ENCODE results near the gene E2F8. TPM values are rescaled to one million over a fixed set of nuclear protein-coding genes. Genes with fewer than 3 reads are reported as not detected.

The E2F8 gene
- total RNA-seq, 1 experiment from 2014 or later = 18.4 TPM

- ChIA-PET POLR2A (no interaction called here), RAD21 (ENCODE audit: low non-redundant PET in 1 of 2, low total read pairs in 2 of 2, uncharacterized antibody in 2 of 2, unreplicated experiment in 2 of 2) (no interaction called here), CTCF (no interaction called here)
- H3K4me1 ChIP-seq (ENCODE audit: control insufficient read depth in 1 of 2, insufficient read depth in 2 of 2, low read length in 2 of 2) = peaks cover 0 to 7% of the 10 kb centered on the region in 2 experiments; a peak in 2 of 4 replicates
- no peak for TF ChIP-seq TCF7L2 (IDR thresholded peaks at IDR 0.05; ENCODE audit: borderline replicate concordance, extremely low read depth, insufficient read depth, insufficient read length)
- TF ChIP-seq EZH2phosphoT487 (IDR thresholded peaks at IDR 0.05; ENCODE audit: borderline replicate concordance) = no peak
- no peak for TF ChIP-seq CTCF (IDR thresholded peaks at IDR 0.05 in 2 of 3, conservative IDR thresholded peaks at IDR 0.05 in 1 of 3; ENCODE audit: borderline replicate concordance in 1 of 3, insufficient read depth in 1 of 3, low read depth in 2 of 3, low read length in 2 of 3)
- DNase-seq (ENCODE audit: low read depth, low spot score) (no peak), ATAC-seq (no peak)
- H3K27ac ChIP-seq (ENCODE audit: low read depth, low read length) = no peak overlapping the region
- no peak overlapping the region for H3K9ac ChIP-seq (ENCODE audit: low read length)
- intact Hi-C loops (cut with micrococcal nuclease) = no loop called here
- H2AFZ ChIP-seq (ENCODE audit: low read depth, low read length, poor library complexity, severe bottlenecking) = no peak overlapping the region
- no peaks in the 10 kb centered on the region for H4K20me1 ChIP-seq (ENCODE audit: insufficient read depth)
- H3K4me3 ChIP-seq (replicated peaks in 1 of 2; ENCODE audit: low read depth in 1 of 2, low read length in 2 of 2) = no peak overlapping the region
- no peaks in the 10 kb centered on the region for H3K36me3 ChIP-seq (ENCODE audit: control insufficient read depth in 1 of 2, insufficient read depth in 2 of 2, low read length in 2 of 2)
- H3K79me2 ChIP-seq (ENCODE audit: insufficient read depth, low read length) = no peaks in the 10 kb centered on the region
- no peaks in the 10 kb centered on the region for H3K27me3 ChIP-seq (ENCODE audit: insufficient read depth, low read length)
- no peaks in the 10 kb centered on the region for H3K9me2 ChIP-seq (ENCODE audit: insufficient read depth)
- no peak overlapping the region for H3K4me2 ChIP-seq (ENCODE audit: low read length)
- no peaks in the 10 kb centered on the region for H3K9me3 ChIP-seq (ENCODE audit: control insufficient read depth in 1 of 2, insufficient read depth in 1 of 2, low read depth in 1 of 2, low read length in 2 of 2)
- BruUV-seq (replicated peaks) = no TSS peak
Measured at GRCh38 chr11:19283991-19284390, 43.2 kb upstream of the E2F8 start.

- Histone ChIP-seq H3K36me3 (ENCODE audit: control insufficient read depth in 1 of 2, insufficient read depth in 2 of 2, low read length in 2 of 2) (no peaks in the 10 kb centered on the region), H3K4me3 (replicated peaks in 1 of 2; ENCODE audit: low read depth in 1 of 2, low read length in 2 of 2) (no peak overlapping the region), H2AFZ (ENCODE audit: low read depth, low read length, poor library complexity, severe bottlenecking) (no peak overlapping the region), H3K9me3 (ENCODE audit: control insufficient read depth in 1 of 2, insufficient read depth in 1 of 2, low read depth in 1 of 2, low read length in 2 of 2) (no peaks in the 10 kb centered on the region), H3K27me3 (ENCODE audit: insufficient read depth, low read length) (no peaks in the 10 kb centered on the region), H3K79me2 (ENCODE audit: insufficient read depth, low read length) (no peaks in the 10 kb centered on the region), H3K9me2 (ENCODE audit: insufficient read depth) (no peaks in the 10 kb centered on the region), H3K4me1 (ENCODE audit: control insufficient read depth in 1 of 2, insufficient read depth in 2 of 2, low read length in 2 of 2) (peaks cover 2 to 20% of the 10 kb centered on the region in 2 experiments; a peak in 2 of 4 replicates), H3K27ac (ENCODE audit: low read depth, low read length) (no peak overlapping the region), H3K9ac (ENCODE audit: low read length) (no peak overlapping the region), H3K4me2 (ENCODE audit: low read length) (no peak overlapping the region), H4K20me1 (ENCODE audit: insufficient read depth) (no peaks in the 10 kb centered on the region)
- TF ChIP-seq REST (IDR thresholded peaks at IDR 0.05; ENCODE audit: low read depth) (no peak), EGR1 (IDR thresholded peaks at IDR 0.05; ENCODE audit: low read depth) (no peak), ZNF274 (IDR thresholded peaks at IDR 0.05; ENCODE audit: low read depth, low read length) (no peak), ELF1 (IDR thresholded peaks at IDR 0.05; ENCODE audit: borderline replicate concordance, low read depth) (no peak), EZH2 (IDR thresholded peaks at IDR 0.05) (no peak), ATF3 (IDR thresholded peaks at IDR 0.05) (no peak), SIN3A (IDR thresholded peaks at IDR 0.05; ENCODE audit: low read depth) (no peak), SP1 (IDR thresholded peaks at IDR 0.05; ENCODE audit: low read depth) (no peak)
- ChIA-PET RAD21 (ENCODE audit: low non-redundant PET in 1 of 2, low total read pairs in 2 of 2, uncharacterized antibody in 2 of 2, unreplicated experiment in 2 of 2) (no interaction called here), POLR2A (no interaction called here), CTCF (no interaction called here)
- BruUV-seq (replicated peaks) = no TSS peak
- intact Hi-C loops (cut with micrococcal nuclease) = no loop called here
- ATAC-seq (no peak), DNase-seq (ENCODE audit: low read depth, low spot score) (no peak)
Measured at GRCh38 chr11:19281555-19281954, 40.8 kb upstream of the E2F8 start.

Measured in HCT116 (cell line).